Measurements from ENCODE around the gene OPRD1.

Gene OPRD1

GRCh38 chr1:28796352-28797211 lies 15.4 kb upstream of the OPRD1 start:
- H3K27me3 ChIP-seq (ENCODE audit: low read length), result no peaks in the 10 kb centered on the region
- no peaks in the 10 kb centered on the region for H3K9me2 ChIP-seq (replicated peaks; ENCODE audit: insufficient read depth, low read length)
- no peak overlapping the region for H2AFZ ChIP-seq (ENCODE audit: low read depth, low read length, severe bottlenecking)
- no peak overlapping the region for H3K9ac ChIP-seq (ENCODE audit: low read length)
- H3K79me2 ChIP-seq (ENCODE audit: insufficient read depth, low read length), result no peaks in the 10 kb centered on the region
- no peaks in the 10 kb centered on the region for H4K20me1 ChIP-seq (ENCODE audit: low read depth, low read length)
- no peak overlapping the region for H3K4me3 ChIP-seq (ENCODE audit: insufficient read depth, low read length, poor library complexity, severe bottlenecking)
- H3K4me2 ChIP-seq (ENCODE audit: low read depth, low read length, poor library complexity, severe bottlenecking), result no peak overlapping the region
- TF ChIP-seq EZH2phosphoT487 (conservative IDR thresholded peaks at IDR 0.05; ENCODE audit: low read length) (no peak), CTCF (IDR thresholded peaks at IDR 0.05; ENCODE audit: insufficient read depth, low read length, poor library complexity, severe bottlenecking) (no peak)
- H3K27ac ChIP-seq (ENCODE audit: low read depth, low read length), result no peak overlapping the region
- H3K9me3 ChIP-seq (ENCODE audit: insufficient read depth, low read length), result no peaks in the 10 kb centered on the region
- H3K36me3 ChIP-seq (ENCODE audit: low read length), result no peaks in the 10 kb centered on the region
- no peaks in the 10 kb centered on the region for H3F3A ChIP-seq (ENCODE audit: insufficient read depth)

DNA sequence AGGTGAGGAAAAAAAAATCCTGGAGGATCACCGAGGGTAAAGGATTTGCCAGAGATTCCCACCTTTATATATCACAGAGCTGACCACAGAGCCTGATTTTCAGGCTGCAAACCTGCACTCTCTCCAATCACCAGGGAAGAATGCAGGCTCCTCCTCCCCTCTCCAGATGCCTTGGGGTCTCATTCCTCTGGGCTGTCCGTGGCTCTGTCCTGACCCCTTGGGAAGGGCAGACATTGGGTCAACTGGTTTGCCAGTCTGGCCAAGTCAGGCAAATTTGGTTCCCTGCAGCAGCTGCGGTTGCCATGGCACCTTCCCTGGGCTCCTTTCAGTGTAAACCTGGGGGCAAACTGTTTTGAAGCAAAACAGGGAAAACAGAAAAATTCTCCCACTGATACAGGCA lies 11.6 kb upstream of the OPRD1 start:
- Histone ChIP-seq H3K4me3 (ENCODE audit: insufficient read depth, low read length, poor library complexity, severe bottlenecking) (no peak overlapping the region), H3K79me2 (ENCODE audit: insufficient read depth, low read length) (no peaks in the 10 kb centered on the region), H3K27ac (ENCODE audit: low read depth, low read length) (no peak overlapping the region), H3K4me2 (ENCODE audit: low read depth, low read length, poor library complexity, severe bottlenecking) (no peak overlapping the region), H3K36me3 (ENCODE audit: low read length) (no peaks in the 10 kb centered on the region), H3F3A (ENCODE audit: insufficient read depth) (no peaks in the 10 kb centered on the region), H3K9me2 (replicated peaks; ENCODE audit: insufficient read depth, low read length) (no peaks in the 10 kb centered on the region), H3K27me3 (ENCODE audit: low read length) (no peaks in the 10 kb centered on the region), H3K9me3 (ENCODE audit: insufficient read depth, low read length) (no peaks in the 10 kb centered on the region), H3K9ac (ENCODE audit: low read length) (no peak overlapping the region), H2AFZ (ENCODE audit: low read depth, low read length, severe bottlenecking) (no peak overlapping the region), H4K20me1 (ENCODE audit: low read depth, low read length) (no peaks in the 10 kb centered on the region)
- TF ChIP-seq EZH2phosphoT487 (conservative IDR thresholded peaks at IDR 0.05; ENCODE audit: low read length) (no peak), CTCF (IDR thresholded peaks at IDR 0.05; ENCODE audit: insufficient read depth, low read length, poor library complexity, severe bottlenecking) (no peak)

- TF ChIP-seq EZH2phosphoT487 (conservative IDR thresholded peaks at IDR 0.05; ENCODE audit: low read length) (no peak), CTCF (IDR thresholded peaks at IDR 0.05; ENCODE audit: insufficient read depth, low read length, poor library complexity, severe bottlenecking) (no peak)
- no peaks in the 10 kb centered on the region for H3F3A ChIP-seq (ENCODE audit: insufficient read depth)
- H3K79me2 ChIP-seq (ENCODE audit: insufficient read depth, low read length), result no peaks in the 10 kb centered on the region
- no peak overlapping the region for H2AFZ ChIP-seq (ENCODE audit: low read depth, low read length, severe bottlenecking)
- no peaks in the 10 kb centered on the region for H3K9me3 ChIP-seq (ENCODE audit: insufficient read depth, low read length)
- H3K4me2 ChIP-seq (ENCODE audit: low read depth, low read length, poor library complexity, severe bottlenecking), result no peak overlapping the region
- H3K27ac ChIP-seq (ENCODE audit: low read depth, low read length), result no peak overlapping the region
- no peaks in the 10 kb centered on the region for H3K9me2 ChIP-seq (replicated peaks; ENCODE audit: insufficient read depth, low read length)
- no peaks in the 10 kb centered on the region for H4K20me1 ChIP-seq (ENCODE audit: low read depth, low read length)
- H3K4me3 ChIP-seq (ENCODE audit: insufficient read depth, low read length, poor library complexity, severe bottlenecking), result no peak overlapping the region
- no peaks in the 10 kb centered on the region for H3K27me3 ChIP-seq (ENCODE audit: low read length)
- H3K36me3 ChIP-seq (ENCODE audit: low read length), result no peaks in the 10 kb centered on the region
- no peak overlapping the region for H3K9ac ChIP-seq (ENCODE audit: low read length)
Measured at GRCh38 chr1:28801461-28801860, 10.5 kb upstream of the OPRD1 start.
